BE2C (cell line): ENCODE measurements around the gene MOB3B.

Source experiments
- DNase-seq: peaks from one replicate; pipeline ENCODE4 v3.0.0-alpha.2; 2020
- H3K27me3 ChIP-seq: fragments of 250-450 bp; sonication (Bioruptor Pico); 2 replicates; pipeline ENCODE4 v1.5.1; 2020; ENCODE audit warnings: mild to moderate bottlenecking
- H3K36me3 ChIP-seq: fragments of 250-450 bp; sonication (Bioruptor Pico); 2 replicates; pipeline ENCODE4 v1.5.1; 2020; ENCODE audit warnings: mild to moderate bottlenecking
- H3K4me1 ChIP-seq: fragments of 250-450 bp; sonication (Bioruptor Pico); 2 replicates; pipeline ENCODE4 v1.5.1; 2020
- H3K4me3 ChIP-seq: 2 replicates; pipeline ENCODE4 v1.5.1; 2011; ENCODE audit warnings: low read depth, low read length
- H3K9me3 ChIP-seq: fragments of 250-450 bp; sonication (Bioruptor Pico); 2 replicates; pipeline ENCODE4 v1.5.1; 2020
- TF ChIP-seq, protein P1 (sequence below): IDR thresholded peaks from 2 replicates; pipeline ENCODE4 v1.5.1; 2012; ENCODE audit warnings: mild to moderate bottlenecking, low read depth, low read length

Gene MOB3B

DNA sequence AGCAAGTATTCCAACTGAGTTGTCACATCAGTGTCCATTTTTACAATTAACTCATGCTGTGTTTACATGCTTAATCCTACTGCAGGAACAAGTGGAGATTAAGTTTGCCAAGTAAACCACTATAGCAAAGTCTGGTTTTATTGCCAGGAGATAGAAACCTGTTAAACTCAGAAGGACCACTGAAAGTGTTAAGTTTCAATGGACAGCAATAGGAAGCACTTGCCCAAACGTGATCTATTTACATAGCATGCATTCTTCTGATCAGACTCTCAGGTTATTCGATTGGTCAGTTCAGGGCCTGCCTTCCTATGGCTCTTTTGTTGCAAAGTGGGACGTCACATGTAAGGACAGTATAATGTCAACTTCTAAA is 33.5 kb downstream of the MOB3B start:
- TF ChIP-seq, protein P1, sequence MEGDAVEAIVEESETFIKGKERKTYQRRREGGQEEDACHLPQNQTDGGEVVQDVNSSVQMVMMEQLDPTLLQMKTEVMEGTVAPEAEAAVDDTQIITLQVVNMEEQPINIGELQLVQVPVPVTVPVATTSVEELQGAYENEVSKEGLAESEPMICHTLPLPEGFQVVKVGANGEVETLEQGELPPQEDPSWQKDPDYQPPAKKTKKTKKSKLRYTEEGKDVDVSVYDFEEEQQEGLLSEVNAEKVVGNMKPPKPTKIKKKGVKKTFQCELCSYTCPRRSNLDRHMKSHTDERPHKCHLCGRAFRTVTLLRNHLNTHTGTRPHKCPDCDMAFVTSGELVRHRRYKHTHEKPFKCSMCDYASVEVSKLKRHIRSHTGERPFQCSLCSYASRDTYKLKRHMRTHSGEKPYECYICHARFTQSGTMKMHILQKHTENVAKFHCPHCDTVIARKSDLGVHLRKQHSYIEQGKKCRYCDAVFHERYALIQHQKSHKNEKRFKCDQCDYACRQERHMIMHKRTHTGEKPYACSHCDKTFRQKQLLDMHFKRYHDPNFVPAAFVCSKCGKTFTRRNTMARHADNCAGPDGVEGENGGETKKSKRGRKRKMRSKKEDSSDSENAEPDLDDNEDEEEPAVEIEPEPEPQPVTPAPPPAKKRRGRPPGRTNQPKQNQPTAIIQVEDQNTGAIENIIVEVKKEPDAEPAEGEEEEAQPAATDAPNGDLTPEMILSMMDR = no peak
- Histone ChIP-seq H3K9me3 (no peaks in the 10 kb centered on the region), H3K36me3 (no peaks in the 10 kb centered on the region), H3K4me3 (no peak overlapping the region), H3K4me1 (no peaks in the 10 kb centered on the region), H3K27me3 (no peaks in the 10 kb centered on the region)
- no peak for DNase-seq

DNA sequence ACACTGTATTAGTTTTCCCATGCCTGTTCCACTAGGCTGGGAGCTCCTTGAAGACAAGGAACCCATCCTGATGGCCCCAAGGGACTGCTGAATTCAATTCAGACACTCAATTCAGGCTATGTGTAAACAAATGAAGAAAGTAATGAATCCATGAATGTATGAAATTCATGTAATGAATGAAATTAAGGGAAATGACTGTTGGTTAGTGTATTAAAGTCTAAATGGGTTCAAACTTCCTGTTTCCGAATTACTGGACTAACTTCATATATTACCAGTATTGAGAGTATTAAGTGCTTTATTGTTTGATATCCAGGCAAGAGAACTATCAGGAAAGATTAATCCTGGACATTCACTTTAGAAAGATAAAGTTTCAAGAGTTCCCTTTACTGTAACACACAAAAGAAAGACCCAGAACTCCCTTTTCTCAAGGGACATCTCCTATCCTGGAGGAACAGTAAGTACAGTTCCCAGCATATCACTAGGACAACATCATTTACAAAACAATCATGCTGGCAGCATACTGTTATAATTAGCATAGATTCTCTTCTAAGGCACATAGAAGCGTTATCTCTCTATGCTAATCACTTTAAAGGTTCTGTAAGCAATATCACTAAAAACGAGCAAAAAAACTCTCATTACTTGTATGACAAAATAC is 34.0 kb downstream of the MOB3B start:
- Histone ChIP-seq H3K27me3 (no peaks in the 10 kb centered on the region), H3K36me3 (no peaks in the 10 kb centered on the region), H3K4me1 (no peaks in the 10 kb centered on the region), H3K9me3 (no peaks in the 10 kb centered on the region), H3K4me3 (no peak overlapping the region)
- no peak for DNase-seq
- TF ChIP-seq, protein P1 = no peak

DNA sequence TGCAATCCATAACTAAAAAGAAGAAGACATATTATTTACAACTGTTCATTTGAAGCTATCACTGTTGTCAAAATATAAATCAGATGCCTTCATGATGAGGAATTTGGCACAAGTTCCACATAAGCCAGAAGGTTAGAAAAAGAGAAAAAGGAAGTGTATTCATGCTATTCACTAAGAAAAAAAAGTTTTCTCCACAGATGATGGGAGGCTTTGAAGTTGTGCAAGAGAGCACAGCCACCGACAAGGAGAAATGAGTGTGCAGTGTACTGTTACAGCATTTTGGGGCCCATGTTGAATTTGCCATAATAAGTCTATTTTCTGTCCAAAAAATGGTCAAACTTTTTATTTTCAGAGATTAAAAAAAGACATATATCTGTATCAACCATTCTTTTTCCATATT is 38.5 kb downstream of the MOB3B start:
- no peak for DNase-seq
- H3K27me3 ChIP-seq = no peaks in the 10 kb centered on the region
- TF ChIP-seq, protein P1 = no peak
- no peaks in the 10 kb centered on the region for H3K9me3 ChIP-seq
- H3K4me1 ChIP-seq = no peaks in the 10 kb centered on the region
- H3K4me3 ChIP-seq = no peak overlapping the region
- no peaks in the 10 kb centered on the region for H3K36me3 ChIP-seq

DNA sequence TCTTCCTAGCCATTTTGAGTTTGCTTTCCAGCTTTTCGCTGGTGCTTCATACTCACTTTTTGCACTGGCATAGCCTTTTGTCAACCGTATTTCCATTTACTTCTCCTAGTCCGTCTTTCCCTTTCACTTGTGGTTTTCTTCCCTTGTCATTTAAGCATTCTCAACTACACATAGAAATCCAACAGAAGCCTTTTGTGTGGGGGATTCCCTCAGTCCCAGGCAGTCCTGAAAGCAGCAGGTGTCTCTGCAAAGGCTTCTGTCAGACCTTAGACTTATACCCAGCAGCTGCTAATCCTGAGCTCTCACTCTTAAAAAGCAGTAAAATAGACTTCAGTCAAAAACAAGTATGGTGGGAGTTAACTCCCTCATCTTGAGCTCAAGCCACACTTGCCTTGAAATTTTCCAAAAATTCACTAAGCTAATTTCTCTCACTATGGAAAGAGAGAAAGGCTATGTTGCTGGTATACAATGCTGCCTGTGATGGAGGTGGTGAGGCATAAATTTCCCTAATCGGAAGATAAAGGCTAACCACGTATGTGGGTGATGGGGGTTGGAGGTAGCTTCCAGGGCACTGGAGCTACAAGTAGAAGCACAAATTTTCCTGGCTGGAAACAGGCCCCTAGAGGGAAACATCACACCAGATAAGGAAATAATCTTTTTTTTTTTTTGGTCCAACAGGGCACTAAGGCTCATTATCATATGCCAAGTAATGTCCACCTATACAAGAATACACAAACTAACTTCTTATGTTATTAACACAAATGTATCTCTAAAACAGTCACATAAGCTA is 40.3 kb downstream of the MOB3B start:
- DNase-seq = peak; percentile 13
- Histone ChIP-seq H3K4me3 (no peak overlapping the region), H3K36me3 (no peaks in the 10 kb centered on the region), H3K9me3 (no peaks in the 10 kb centered on the region), H3K27me3 (no peaks in the 10 kb centered on the region), H3K4me1 (no peaks in the 10 kb centered on the region)
- TF ChIP-seq, protein P1 = no peak

DNA sequence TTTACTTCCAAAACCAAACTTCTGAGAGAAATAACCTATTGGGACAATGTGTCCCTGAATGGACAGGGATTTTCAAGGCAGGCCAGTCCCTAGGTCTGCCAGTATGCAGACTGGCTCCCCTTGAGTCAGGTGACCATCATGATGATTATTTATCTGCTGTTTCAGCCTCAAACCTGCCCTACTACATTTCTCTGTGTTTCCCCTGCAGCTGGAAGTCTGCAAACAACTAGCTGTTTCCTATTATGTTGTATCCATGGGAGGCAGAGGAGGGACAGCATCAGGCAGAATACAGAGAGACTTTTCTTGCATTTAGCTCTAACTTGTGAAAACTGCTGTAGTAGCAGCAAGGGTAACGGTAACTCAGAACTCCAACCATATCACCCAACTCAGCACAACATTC is 41.7 kb downstream of the MOB3B start:
- Histone ChIP-seq H3K36me3 (no peaks in the 10 kb centered on the region), H3K4me3 (no peak overlapping the region), H3K4me1 (no peaks in the 10 kb centered on the region), H3K27me3 (no peaks in the 10 kb centered on the region), H3K9me3 (no peaks in the 10 kb centered on the region)
- TF ChIP-seq, protein P1 = no peak
- no peak for DNase-seq

DNA sequence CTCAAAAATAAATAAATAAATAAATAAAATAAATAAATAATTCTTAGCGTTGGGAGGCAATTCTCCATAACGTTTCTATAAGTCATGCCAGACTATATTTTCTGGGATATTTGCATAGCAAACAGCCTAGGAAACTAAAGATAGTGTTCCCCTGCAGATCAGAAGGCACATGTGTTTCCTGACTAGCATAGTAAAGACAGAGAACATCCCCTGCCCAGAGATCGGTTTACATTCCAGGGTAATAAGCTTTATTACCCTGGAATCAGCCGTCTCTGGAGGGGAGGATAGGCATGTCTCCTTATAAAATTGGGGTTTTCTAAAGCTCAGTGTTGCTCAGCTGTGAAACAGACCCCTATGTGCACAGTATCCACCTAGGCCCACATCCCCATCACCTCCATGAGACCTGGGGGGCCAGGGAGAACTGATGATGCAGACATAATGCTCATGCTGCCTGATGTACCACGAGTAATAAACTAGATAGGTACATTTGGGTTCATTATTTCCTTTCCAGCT is 42.4 kb downstream of the MOB3B start:
- no peak overlapping the region for H3K4me3 ChIP-seq
- no peaks in the 10 kb centered on the region for H3K4me1 ChIP-seq
- DNase-seq = no peak
- H3K9me3 ChIP-seq = no peaks in the 10 kb centered on the region
- TF ChIP-seq, protein P1 = no peak
- no peaks in the 10 kb centered on the region for H3K27me3 ChIP-seq
- no peaks in the 10 kb centered on the region for H3K36me3 ChIP-seq
